Measurements from ENCODE around the gene SPR. TPM values are rescaled to one million over a fixed set of nuclear protein-coding genes. Genes with fewer than 3 reads are reported as not detected.

SPR gene
- total and polyA plus RNA-seq, 2 donors (not counting 3 experiments of a cell fraction or from before 2014, with no cell fraction given), result 22.0 to 27.6 TPM

- peak overlapping the region; percentile 98 for H2AFZ ChIP-seq (ENCODE audit: low read depth, low read length)
- H3K27ac ChIP-seq (ENCODE audit: insufficient read depth, low read depth, low read length), result peak overlapping the region; percentile 74
- peaks cover 13% of the 10 kb centered on the region for H3K4me1 ChIP-seq (ENCODE audit: control insufficient read depth, extremely low read depth, insufficient read depth, low read length)
- peak overlapping the region; percentile 91 for H3K4me2 ChIP-seq (ENCODE audit: insufficient read depth, low read length)
- no peaks in the 10 kb centered on the region for H3K27me3 ChIP-seq (ENCODE audit: control insufficient read depth in 2 of 2, insufficient read depth in 2 of 2, low read length in 2 of 2)
- DNase-seq (ENCODE audit: low read depth, low spot score) (peak; percentile 84), FAIRE-seq (peak; percentile 96)
- no peaks in the 10 kb centered on the region for H3K79me2 ChIP-seq (ENCODE audit: control insufficient read depth, insufficient read depth, low read length)
- ChIA-PET CTCF (interaction anchor here (0.8 to 3.1 kb wide), 31 partner anchors 8 to 1357 kb away, joined by 3 to 32 read pairs (median 5); partner anchors contain the start of gene EMX1), POLR2A (no interaction called here)
- H3K9me1 ChIP-seq (replicated peaks; ENCODE audit: control insufficient read depth, extremely low read depth, insufficient read depth, low read length), result no peaks in the 10 kb centered on the region
- H3K9ac ChIP-seq (replicated peaks; ENCODE audit: extremely low read depth, insufficient read depth, low read length), result peak overlapping the region; percentile 77
- dilution Hi-C loops (cut with MboI; ENCODE audit: extremely low pct_ligation_motif_present, low sequenced_read_pairs), result no loop called here
- peaks cover 0 to 9% of the 10 kb centered on the region in 2 experiments for H3K36me3 ChIP-seq (ENCODE audit: control insufficient read depth in 2 of 2, extremely low read depth in 1 of 2, insufficient read depth in 2 of 2, low read length in 2 of 2)
- H3K9me3 ChIP-seq (replicated peaks; ENCODE audit: control insufficient read depth, insufficient read depth, low read length), result no peaks in the 10 kb centered on the region
- no TSS peak for BruUV-seq (replicated peaks)
- intact Hi-C loops (cut with micrococcal nuclease), result loop anchor here (1.0 to 2.0 kb wide), 2 partner anchors 31 to 117 kb away; no protein-coding TSS in a partner anchor
- TF ChIP-seq POLR2A (IDR thresholded peaks at IDR 0.05; ENCODE audit: low read depth, low read length) (no peak), CTCF (IDR thresholded peaks at IDR 0.05; ENCODE audit: extremely low read depth in 1 of 2, insufficient read depth in 1 of 2, low read depth in 1 of 2, low read length in 2 of 2) (peak; percentile 97 to 99), GATA2 (IDR thresholded peaks at IDR 0.05; ENCODE audit: insufficient read depth, insufficient read length, low read depth, low read length) (no peak)
- H3K4me3 ChIP-seq (replicated peaks in 1 of 3; ENCODE audit: insufficient read depth in 1 of 3, low read depth in 1 of 3, low read length in 3 of 3), result peak overlapping the region; percentile 54 to 81 (median 73)
- no peaks in the 10 kb centered on the region for H4K20me1 ChIP-seq (replicated peaks; ENCODE audit: control insufficient read depth, extremely low read depth, insufficient read depth, low read length)
Measured at GRCh38 chr2:72887740-72888437, 681 bp downstream of the SPR start.
